K562 (cell line): Measurements from ENCODE around the gene NR4A2. TPM values are rescaled to one million over a fixed set of nuclear protein-coding genes. Genes with fewer than 3 reads are reported as not detected.

Source experiments
- ATAC-seq: fragments of 200-7000 bp; cut with Tn5 transposase; 3 replicates; pipeline ENCODE4 v1.9.1; 2020; ENCODE audit warnings: moderate library complexity
- BruUV-seq: library from RNA; stranded (reverse); fragments of 400-500 nt; replicated peaks from 2 replicates; lab custom pipeline; 2021; lab: Mats Ljungman, UMichigan
- CTCF ChIA-PET: fragments of 300-600 bp; formaldehyde crosslinking; extraction: SDS; loops from one replicate; lab custom pipeline; 2021; ENCODE audit warnings: low intra/inter-chr PET ratio; lab: Yijun Ruan, JAX
- POLR2A ChIA-PET: fragments of 300-600, 350-650 bp; sonication (Branson Sonifier 250); formaldehyde crosslinking; extraction: SDS; loops from one replicate; lab custom pipeline; 2021; ENCODE audit warnings: antibody characterized with exemption, inconsistent platforms; lab: Yijun Ruan, JAX
- DNase-seq, 4 experiments: peaks; one replicate each; pipeline versions ENCODE4 v3.0.0 to v3.0.0-alpha.2; 2011 to 2018; ENCODE audit warnings: low spot score in 3 of 4, mixed read lengths in 3 of 4; ENCODE audit errors: extremely low read depth in 1 of 4
- FAIRE-seq: peaks from 2 replicates; lab custom pipeline; 2011; peaks lifted over from hg19 to GRCh38; lab: Jason Lieb, UNC
- H2AFZ ChIP-seq: 2 replicates; pipeline ENCODE4 v1.6.0; 2011; ENCODE audit warnings: low read depth, low read length, control low read depth, inconsistent platforms
- H3K27ac ChIP-seq: fragments of 200-600 bp; 3 replicates; pipeline ENCODE4 v1.8.0; 2011; ENCODE audit warnings: low read depth, mild to moderate bottlenecking, control low read depth, inconsistent platforms, low read length, moderate library complexity, mixed read lengths; ENCODE audit errors: extremely low read depth
- H3K27me3 ChIP-seq, 2 experiments: fragments of 300-600 bp in 1 of 2; 2 replicates in 1 of 2; 3 replicates in 1 of 2; pipeline versions ENCODE4 v1.6.0 to v1.8.0; 2011; ENCODE audit warnings: inconsistent platforms in 2 of 2, low read length in 2 of 2, mild to moderate bottlenecking in 1 of 2, mixed read lengths in 1 of 2, moderate library complexity in 1 of 2; ENCODE audit not compliant: control insufficient read depth in 2 of 2, insufficient read depth in 2 of 2
- H3K36me3 ChIP-seq: fragments of 300-600 bp; 3 replicates; pipeline ENCODE4 v1.8.0; 2011; ENCODE audit warnings: mild to moderate bottlenecking, low read length, inconsistent platforms; ENCODE audit not compliant: control insufficient read depth, insufficient read depth
- H3K4me1 ChIP-seq, 2 experiments: fragments of 200-600 bp in 1 of 2; replicated peaks in 1 of 2; 2 replicates in 1 of 2; 3 replicates in 1 of 2; pipeline versions ENCODE4 v1.5.1 to v1.8.0; 2011; ENCODE audit warnings: inconsistent platforms in 2 of 2, low read length in 2 of 2, mild to moderate bottlenecking in 1 of 2, mixed read lengths in 1 of 2, moderate library complexity in 1 of 2; ENCODE audit not compliant: control insufficient read depth in 2 of 2, insufficient read depth in 2 of 2
- H3K4me2 ChIP-seq: 2 replicates; pipeline ENCODE4 v1.6.1; 2011; ENCODE audit warnings: low read length, control low read depth, inconsistent platforms, mixed read lengths; ENCODE audit not compliant: insufficient read depth
- H3K4me3 ChIP-seq: fragments of 200-600 bp; sonication (generic), shearing (Covaris generic); 2 replicates; pipeline ENCODE4 v1.5.1; 2016; ENCODE audit warnings: control low read depth, inconsistent platforms
- H3K79me2 ChIP-seq: fragments of 200-600 bp; 3 replicates; pipeline ENCODE4 v1.8.0; 2011; ENCODE audit warnings: low read length, inconsistent platforms; ENCODE audit not compliant: control insufficient read depth, insufficient read depth
- H3K9ac ChIP-seq, 2 experiments: 2 replicates each; pipeline versions ENCODE4 v1.6.0 to v1.6.1; 2011; ENCODE audit warnings: low read depth in 2 of 2, low read length in 2 of 2, control low read depth in 1 of 2, inconsistent platforms in 1 of 2, mild to moderate bottlenecking in 1 of 2, mixed read lengths in 1 of 2; ENCODE audit not compliant: insufficient read depth in 1 of 2
- H3K9me1 ChIP-seq: one replicate; pipeline ENCODE4 v1.6.0; 2011; ENCODE audit warnings: inconsistent platforms, mild to moderate bottlenecking, low read length, moderate library complexity; ENCODE audit not compliant: control insufficient read depth, insufficient read depth
- H3K9me3 ChIP-seq: replicated peaks from 2 replicates; pipeline ENCODE4 v1.5.1; 2011; ENCODE audit warnings: low read depth, low read length, inconsistent platforms; ENCODE audit not compliant: control insufficient read depth, insufficient read depth
- H4K20me1 ChIP-seq: replicated peaks from 2 replicates; pipeline ENCODE4 v1.6.1; 2011; ENCODE audit warnings: low read length, inconsistent platforms, mixed read lengths; ENCODE audit not compliant: control insufficient read depth, insufficient read depth
- ARNT ChIP-seq, 2 experiments: fragments of 450-650 bp; IDR thresholded peaks; 2 replicates each; pipeline ENCODE4 v1.6.1; 2016; ENCODE audit warnings: mild to moderate bottlenecking in 1 of 2
- CBFA2T3 ChIP-seq: fragments of 450-650 bp; IDR thresholded peaks from 2 replicates; pipeline ENCODE4 v1.6.1; 2017
- EGR1 ChIP-seq: fragments of 450-650 bp; conservative IDR thresholded peaks from 2 replicates; pipeline ENCODE4 v1.6.1; 2017; ENCODE audit warnings: mild to moderate bottlenecking
- ETS2 ChIP-seq: IDR thresholded peaks from 2 replicates; pipeline ENCODE4 v1.6.1; 2016; ENCODE audit warnings: borderline replicate concordance, missing genetic modification characterization, mild to moderate bottlenecking, moderate library complexity, missing compliant biosample characterization; ENCODE audit not compliant: poor library complexity, severe bottlenecking
- FOXM1 ChIP-seq, 2 experiments: fragments of 450-650 bp in 1 of 2; sonication (generic) in 1 of 2; formaldehyde crosslinking in 1 of 2; IDR thresholded peaks; 2 replicates each; pipeline versions ENCODE4 v1.6.1 to v1.9.0; 2017 to 2022; ENCODE audit warnings: low read depth in 2 of 2, mild to moderate bottlenecking in 2 of 2, missing genetic modification reagents in 1 of 2, moderate library complexity in 1 of 2
- HMBOX1 ChIP-seq: sonication (generic); IDR thresholded peaks from 2 replicates; pipeline ENCODE4 v1.6.1; 2016
- LARP7 ChIP-seq: fragments of 450-650 bp; IDR thresholded peaks from 2 replicates; pipeline ENCODE4 v1.6.1; 2016
- MBD1 ChIP-seq: fragments of 250-450 bp; sonication (Bioruptor Pico); IDR thresholded peaks from 2 replicates; pipeline ENCODE4 v1.8.0; 2022; ENCODE audit warnings: inconsistent platforms
- RB1 ChIP-seq: fragments of 450-650 bp; IDR thresholded peaks from 2 replicates; pipeline ENCODE4 v1.6.1; 2017; ENCODE audit warnings: low read depth, mild to moderate bottlenecking
- RCOR1 ChIP-seq, 2 experiments: IDR thresholded peaks; 2 replicates each; pipeline ENCODE4 v1.6.1; 2012; ENCODE audit warnings: low read depth in 2 of 2, low read length in 2 of 2, borderline replicate concordance in 1 of 2, improper control_type of control experiment in 1 of 2
- TEAD4 ChIP-seq, 2 experiments: sonication (generic) in 1 of 2; formaldehyde crosslinking in 1 of 2; IDR thresholded peaks; 2 replicates each; pipeline versions ENCODE4 v1.6.1 to v1.8.0; 2012 to 2022; ENCODE audit warnings: borderline replicate concordance in 1 of 2, inconsistent platforms in 1 of 2, low read length in 1 of 2, mild to moderate bottlenecking in 1 of 2, missing genetic modification reagents in 1 of 2
- VEZF1 ChIP-seq: fragments of 200-800 bp; sonication (Bioruptor generic); IDR thresholded peaks from 2 replicates; pipeline ENCODE4 v1.6.1; 2017; ENCODE audit warnings: missing genetic modification characterization, missing compliant biosample characterization
- ZBTB17 ChIP-seq: fragments of 450-650 bp; formaldehyde crosslinking; IDR thresholded peaks from 2 replicates; pipeline ENCODE4 v1.4.0; 2020; ENCODE audit warnings: mild to moderate bottlenecking
- ZNF263 ChIP-seq: sonication (generic); formaldehyde crosslinking; IDR thresholded peaks from 2 replicates; pipeline ENCODE4 v1.8.0; 2022; ENCODE audit warnings: mild to moderate bottlenecking, missing genetic modification reagents, borderline replicate concordance
- ZNF586 ChIP-seq: fragments of 450-650 bp; formaldehyde crosslinking; conservative IDR thresholded peaks from 2 replicates; pipeline ENCODE4 v1.4.0; 2020; ENCODE audit warnings: mild to moderate bottlenecking, moderate library complexity
- ZNF589 ChIP-seq: fragments of 200-800 bp; sonication (Bioruptor generic); IDR thresholded peaks from 2 replicates; pipeline ENCODE4 v1.6.1; 2016; ENCODE audit warnings: low read depth, missing genetic modification characterization, missing compliant biosample characterization
- ZNF766 ChIP-seq: fragments of 200-800 bp; sonication (Bioruptor generic); conservative IDR thresholded peaks from 2 replicates; pipeline ENCODE4 v1.6.1; 2016; ENCODE audit warnings: missing genetic modification characterization, missing compliant biosample characterization
- WGBS: fragments of 100-300 bp; shearing (Covaris generic); methylation state at CpG from one replicate; pipeline ENCODE4 v1.1.6; 2016; ENCODE audit warnings: low coverage, mixed read lengths; ENCODE audit not compliant: insufficient coverage; ENCODE audit errors: missing lambda C conversion rate; 5-methylcytosine and 5-hydroxymethylcytosine counted together
- in situ Hi-C: fragments of 300-500 bp; cut with MboI; formaldehyde crosslinking; loops from 4 replicates; pipeline ENCODE4 v1.15.0; 2018; ENCODE audit warnings: inconsistent platforms, mixed read lengths
- intact Hi-C: fragments of 100-400 bp; cut with micrococcal nuclease; formaldehyde crosslinking; loops from 2 replicates; pipeline ENCODE4 v1.14.2; 2022
- polyA plus RNA-seq, 8 experiments: library from polyadenylated mRNA; depleted of rRNA in 4 of 8; stranded (reverse) in 5 of 8; unstranded in 3 of 8; fragments of >200 nt; fragmentation: Nextera tagmentation in 2 of 8; fragmentation: Illumina TruSeq in 1 of 8; extraction: Ambion mirVana in 2 of 8; extraction: Trizol in 1 of 8; gene quantifications; 2 replicates each; pipeline versions ENCODE4 v1.2.1 to v1.2.3, GENCODE V29; 2011 to 2014; ENCODE audit warnings: inconsistent platforms in 1 of 8, missing spikeins in 1 of 8
- total RNA-seq, 7 experiments: library from RNA; depleted of rRNA in 6 of 7; stranded (reverse); fragments of >200 nt in 6 of 7; fragmentation: Illumina TruSeq in 2 of 7; extraction: Trizol in 2 of 7; gene quantifications; 2 replicates each; pipeline versions ENCODE4 v1.2.1 to v1.2.3, GENCODE V29; 2011 to 2021; ENCODE audit warnings: low replicate concordance in 1 of 7

The NR4A2 gene
- total and polyA plus RNA-seq, 9 of the 15 experiments (the other 6 are each of a cell fraction or from before 2014, with no cell fraction given): 0.94 to 5.1 (median 1.3) TPM

- DNase-seq (peak in 2 of 4 experiments; percentile 39 to 60), ATAC-seq (peak; percentile 80), FAIRE-seq (peak; percentile 52)
- BruUV-seq: no TSS peak
- Histone ChIP-seq H3K79me2 (no peaks in the 10 kb centered on the region), H3K36me3 (no peaks in the 10 kb centered on the region), H3K9me1 (no peaks in the 10 kb centered on the region), H3K27ac (no peak overlapping the region), H3K4me3 (no peak overlapping the region), H3K4me1 (peaks cover 0 to 10% of the 10 kb centered on the region in 2 experiments; a peak in 3 of 5 replicates), H3K9ac (no peak overlapping the region), H3K4me2 (no peak overlapping the region), H3K9me3 (no peaks in the 10 kb centered on the region), H3K27me3 (no peaks in the 10 kb centered on the region)
- intact Hi-C loops (no loop called here), in situ Hi-C loops (no loop called here)
- 13% methylated on average over 1 of the region's 1 CpG for WGBS
- CTCF ChIA-PET: no interaction called here
- TF ChIP-seq ETS2 (no peak), TEAD4 (IDR thresholded peaks at IDR 0.05; ENCODE audit: low read length) (peak; percentile 40; the same call in 1 of the 2 replicates), TEAD4 (CRISPR knock-in tag; IDR thresholded peaks at IDR 0.05; ENCODE audit: borderline replicate concordance) (no peak), ZNF263 (CRISPR knock-in tag) (peak; percentile 84), ZNF589 (no peak), VEZF1 (peak; percentile 27; the same call in 1 of the 2 replicates), FOXM1 (IDR thresholded peaks at IDR 0.05; ENCODE audit: low read depth) (no peak), FOXM1 (CRISPR knock-in tag; IDR thresholded peaks at IDR 0.05; ENCODE audit: low read depth) (no peak), ARNT (IDR thresholded peaks at IDR 0.05) (peak in 1 of 2 experiments; percentile 81; a peak in 1 of 4 replicates), LARP7 (no peak), CBFA2T3 (peak; percentile 38), HMBOX1 (no peak), EGR1 (peak; percentile 45), ZNF586 (no peak), RB1 (no peak), ZNF766 (0 out of 2 replicates have a peak, but pooled peaks have one; percentile 33), RCOR1 (IDR thresholded peaks at IDR 0.05; ENCODE audit: borderline replicate concordance in 1 of 2, low read depth in 2 of 2, low read length in 2 of 2) (peak in 1 of 2 experiments; percentile 16; a peak in 1 of 4 replicates), MBD1 (CRISPR knock-in tag) (no peak), ZBTB17 (no peak)
- TF ChIP-seq, all 486 proteins: peak for 8
- H2AFZ ChIP-seq: peak overlapping the region; percentile 18; the same call in 1 of the 2 replicates
- no peaks in the 10 kb centered on the region for H4K20me1 ChIP-seq
- POLR2A ChIA-PET: interaction anchor here (0.5 to 0.6 kb wide), 2 partner anchors 10 to 92 kb away, joined by 3 read pairs; no protein-coding TSS in a partner anchor
Observed at GRCh38 chr2:156380117-156380645, 47.7 kb upstream of the NR4A2 start.
